Nasal cavity respiratory epithelium epithelial cell of viscerocranial mucosa (primary cell): Measurements from ENCODE around the gene PRPS2. TPM values are rescaled to one million over a fixed set of nuclear protein-coding genes. Genes with fewer than 3 reads are reported as not detected.

ENCODE experiments used
- total RNA-seq: library from RNA; depleted of rRNA; stranded (reverse); fragments of >200 nt; gene quantifications from 2 replicates; pipeline ENCODE4 v1.2.3, GENCODE V29; 2014

Gene PRPS2
- 42.1 and 44.1 TPM in 2 replicates for total RNA-seq

GRCh38 chrX:12791257-12792228, at the start of gene PRPS2:
PRPS2 (plus strand) TSS chrX:12791412; CDS start chrX:12791498, 86 bp downstream.

GRCh38 chrX:12866451-12867377, 75.5 kb downstream of the PRPS2 start, which contains the start of gene TLR7:
TLR7 (plus strand) TSS chrX:12867072; CDS start chrX:12867579, 507 bp downstream.

Other genes starting within 250 kb of the PRPS2 start
- not detected in 2 replicates for gene TLR7, start 75.7 kb downstream of the PRPS2 start, total RNA-seq
- not detected in 2 replicates for gene TLR8, start 115.2 kb downstream of the PRPS2 start, total RNA-seq
- 1,593 and 3,921 TPM in 2 replicates for gene TMSB4X, start 183.7 kb downstream of the PRPS2 start, total RNA-seq